GM12874 (cell line): ENCODE measurements around the gene CDIPT.

ENCODE experiments used
- CTCF ChIP-seq: IDR thresholded peaks from 2 replicates; pipeline ENCODE4 v1.5.1; 2011; ENCODE audit warnings: low read depth, mild to moderate bottlenecking, control low read depth, low read length, moderate library complexity; ENCODE audit not compliant: insufficient read depth

Gene CDIPT

GRCh38 chr16:29892458-29892813 is 29.4 kb upstream of the CDIPT start:
- no peak for TF ChIP-seq CTCF

GRCh38 chr16:29891525-29892457 is 28.8 kb upstream of the CDIPT start:
- TF ChIP-seq CTCF, result no peak

GRCh38 chr16:29883987-29884386 is 21.0 kb upstream of the CDIPT start:
- TF ChIP-seq CTCF, result no peak

GRCh38 chr16:29881050-29881449 is 18.0 kb upstream of the CDIPT start:
- no peak for TF ChIP-seq CTCF

GRCh38 chr16:29878172-29878571 is 15.1 kb upstream of the CDIPT start:
- no peak for TF ChIP-seq CTCF

GRCh38 chr16:29877266-29877961 is 14.4 kb upstream of the CDIPT start:
- TF ChIP-seq CTCF, result no peak

- TF ChIP-seq CTCF, result no peak
Observed at GRCh38 chr16:29876594-29877249, 13.7 kb upstream of the CDIPT start.
